ENCODE results near the gene EPB41L3.
"Not testable (repeated sequence)": the region's sequence is repeated elsewhere in the genome, so short reads cannot be mapped to it uniquely, and the experiment has no call there.

Gene EPB41L3

DNA sequence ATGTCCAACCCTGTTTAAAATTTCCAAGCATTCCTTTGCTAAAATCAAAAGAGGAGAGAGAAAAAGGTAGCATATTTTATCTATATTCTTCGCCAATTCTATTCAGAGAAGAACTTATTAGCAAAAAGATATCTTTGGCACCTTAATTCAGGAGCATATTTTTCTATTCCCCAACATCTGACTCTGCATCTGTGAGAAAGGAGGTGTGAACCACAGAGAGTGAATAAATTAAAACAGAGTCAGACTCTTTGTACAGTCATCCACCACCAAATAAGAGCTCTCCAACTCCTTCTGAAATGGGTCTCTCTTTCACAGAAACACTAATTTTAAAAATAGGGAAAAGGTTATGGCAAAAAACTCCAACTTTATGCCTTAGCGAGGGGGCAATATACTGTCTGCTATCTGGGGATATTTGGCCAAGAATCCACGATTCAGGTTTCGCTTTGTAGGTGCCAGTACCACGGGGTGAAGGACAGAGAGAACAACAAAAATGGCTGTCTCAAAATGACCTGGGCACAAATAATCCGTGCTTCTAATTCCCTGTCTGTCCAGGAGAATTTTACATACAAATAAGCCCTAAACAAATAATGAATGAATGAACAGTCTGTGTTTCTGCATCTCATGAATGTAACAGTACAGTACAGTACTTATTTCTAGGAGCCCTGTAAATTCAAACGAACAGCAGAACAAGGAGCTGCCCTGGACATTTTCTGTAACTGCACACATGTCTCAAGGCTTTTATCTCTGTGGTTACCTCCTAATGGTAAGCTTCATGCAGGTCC lies 43.4 kb downstream of the EPB41L3 start:
- no peak for DNase-seq (ENCODE audit: low read depth in 2 of 3, low spot score in 2 of 3)

DNA sequence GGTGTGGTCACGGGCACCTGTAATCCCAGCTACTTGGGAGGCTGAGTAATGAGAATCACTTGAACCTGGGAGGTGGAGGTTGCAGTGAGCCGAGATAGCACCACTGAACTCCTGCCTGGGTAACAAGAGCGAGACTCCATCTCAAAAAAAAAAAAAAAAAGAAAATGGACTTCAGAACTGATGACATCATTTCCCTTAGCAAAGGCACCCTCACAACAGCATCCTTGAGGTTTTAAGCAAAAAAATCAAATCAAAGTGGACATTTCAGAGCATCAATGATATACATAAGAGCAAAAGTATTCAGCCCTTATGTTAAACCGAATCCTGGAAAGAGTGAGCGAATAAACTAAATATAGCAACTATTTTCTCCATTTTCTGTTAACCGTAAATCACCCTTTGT lies 45.3 kb downstream of the EPB41L3 start:
- DNase-seq (ENCODE audit: low read depth in 2 of 3, low spot score in 2 of 3) = no peak

GRCh38 chr18:5496305-5496704 lies 47.5 kb downstream of the EPB41L3 start:
- no peak for DNase-seq (ENCODE audit: low read depth in 2 of 3, low spot score in 2 of 3)

DNA sequence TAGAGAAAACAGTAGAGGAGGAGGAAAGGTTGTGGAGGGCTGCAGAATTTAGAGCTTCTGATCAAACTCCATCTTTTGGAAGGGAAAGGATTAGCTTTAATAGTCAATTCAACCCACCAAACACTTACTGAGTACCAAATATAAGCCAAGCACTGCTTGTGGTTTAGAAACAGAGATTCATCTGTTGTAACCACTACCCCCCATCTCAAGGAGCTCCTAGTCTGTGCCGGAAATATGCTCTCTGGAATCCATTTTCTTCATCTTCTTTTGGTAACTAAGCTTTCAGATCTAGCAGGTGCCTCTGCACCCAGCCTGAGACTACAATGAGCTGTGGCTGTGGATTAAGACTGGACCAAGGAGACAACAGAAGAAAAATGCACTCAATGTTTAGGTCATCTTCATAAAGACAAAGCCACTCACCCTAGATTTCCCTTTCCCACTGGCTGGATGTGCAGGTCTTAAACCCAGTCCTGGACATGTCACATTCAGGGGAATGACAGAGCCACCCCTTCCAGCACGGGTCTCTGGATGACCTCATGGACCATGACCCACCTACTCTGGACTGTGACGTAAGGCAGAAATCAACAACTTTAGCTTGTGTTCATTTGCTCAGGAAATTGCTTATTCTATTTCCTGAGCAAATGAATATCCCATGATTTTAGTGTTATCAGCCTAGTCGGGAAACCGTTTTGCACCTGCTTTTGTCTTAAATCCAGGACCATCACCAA lies 52.9 kb downstream of the EPB41L3 start:
- DNase-seq (ENCODE audit: low read depth in 2 of 3, low spot score in 2 of 3) = no peak

DNA sequence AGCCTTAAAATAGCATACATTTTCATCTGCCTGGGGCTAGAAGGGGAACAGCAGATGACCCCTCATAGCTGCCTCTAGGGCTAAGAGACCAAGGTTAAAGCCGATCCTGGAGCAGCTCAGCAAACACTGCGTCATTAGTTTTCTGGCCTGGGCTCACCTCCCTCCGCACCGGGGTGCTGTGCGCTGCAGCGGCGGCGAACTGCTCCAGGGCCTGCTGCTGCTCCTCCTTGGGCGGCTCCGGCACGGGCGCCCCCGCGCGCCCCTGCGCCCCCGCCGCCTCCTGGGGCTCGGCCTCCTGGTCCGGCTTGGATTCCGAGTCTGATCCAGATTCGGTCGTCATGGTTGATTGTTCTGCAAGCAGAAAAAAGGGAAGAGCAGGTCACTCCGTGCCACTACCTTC lies 55.0 kb downstream of the EPB41L3 start:
- no peak for DNase-seq (ENCODE audit: low read depth in 2 of 3, low spot score in 2 of 3)

DNA sequence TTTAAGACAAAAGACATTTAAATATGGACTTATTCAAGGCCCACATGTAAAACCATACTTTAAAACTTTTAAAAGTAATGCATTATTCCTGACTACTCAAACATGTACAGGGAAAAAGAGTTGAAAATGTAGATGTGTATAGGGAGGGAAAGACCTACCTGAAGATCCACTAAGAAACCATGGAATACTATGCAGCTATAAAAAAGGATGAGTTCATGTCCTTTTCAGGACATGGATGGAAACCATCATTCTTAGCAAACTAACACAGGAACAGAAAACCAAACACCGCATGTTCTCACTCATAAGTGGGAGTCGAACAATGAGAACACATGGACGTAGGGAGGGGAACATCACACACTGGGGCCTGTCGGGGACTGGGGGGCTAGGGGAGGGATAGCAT lies 55.8 kb downstream of the EPB41L3 start:
- DNase-seq (ENCODE audit: low read depth in 2 of 3, low spot score in 2 of 3) = not testable (repeated sequence)

DNA sequence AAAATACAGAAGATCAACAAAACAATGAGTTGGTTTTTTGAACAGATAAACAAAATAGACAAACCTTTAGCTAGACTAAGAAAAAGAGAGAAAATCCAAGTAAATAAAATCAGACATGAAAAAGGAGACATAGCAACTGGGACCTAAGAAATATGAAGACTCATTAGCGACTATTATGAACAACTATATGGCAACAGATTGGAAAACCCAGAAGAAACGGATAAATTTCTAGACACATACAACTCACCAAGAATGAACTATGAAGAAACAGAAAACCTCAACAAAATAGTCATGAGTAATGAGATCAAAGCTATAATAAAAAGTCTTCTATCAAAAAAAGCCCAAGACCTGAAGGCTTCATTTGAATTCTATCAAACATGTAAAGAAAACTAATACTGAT lies 59.3 kb downstream of the EPB41L3 start:
- no peak for DNase-seq (ENCODE audit: low read depth in 2 of 3, low spot score in 2 of 3)

- no peak for DNase-seq (ENCODE audit: low read depth in 2 of 3, low spot score in 2 of 3)
Measured at GRCh38 chr18:5481621-5482020, 62.2 kb downstream of the EPB41L3 start.

DNA sequence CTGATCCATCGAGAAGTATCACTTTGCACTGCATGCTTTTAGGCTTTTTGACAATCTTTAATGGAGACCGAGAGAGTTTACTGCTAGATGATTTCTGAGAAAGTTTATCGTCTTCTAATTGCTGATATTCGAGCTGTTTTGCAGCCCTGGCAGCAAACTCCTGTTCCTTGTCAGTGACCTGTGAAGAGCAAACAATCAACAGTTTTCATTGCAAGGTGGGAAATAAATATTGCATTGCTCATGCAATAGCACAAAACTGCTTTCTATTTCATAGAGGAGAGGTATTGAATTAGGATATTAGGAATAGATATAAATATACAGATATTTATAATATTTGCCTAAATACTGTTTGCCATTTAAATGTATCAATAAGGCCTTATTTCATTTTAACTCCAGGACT lies 65.5 kb downstream of the EPB41L3 start:
- no peak for DNase-seq (ENCODE audit: low read depth in 2 of 3, low spot score in 2 of 3)

DNA sequence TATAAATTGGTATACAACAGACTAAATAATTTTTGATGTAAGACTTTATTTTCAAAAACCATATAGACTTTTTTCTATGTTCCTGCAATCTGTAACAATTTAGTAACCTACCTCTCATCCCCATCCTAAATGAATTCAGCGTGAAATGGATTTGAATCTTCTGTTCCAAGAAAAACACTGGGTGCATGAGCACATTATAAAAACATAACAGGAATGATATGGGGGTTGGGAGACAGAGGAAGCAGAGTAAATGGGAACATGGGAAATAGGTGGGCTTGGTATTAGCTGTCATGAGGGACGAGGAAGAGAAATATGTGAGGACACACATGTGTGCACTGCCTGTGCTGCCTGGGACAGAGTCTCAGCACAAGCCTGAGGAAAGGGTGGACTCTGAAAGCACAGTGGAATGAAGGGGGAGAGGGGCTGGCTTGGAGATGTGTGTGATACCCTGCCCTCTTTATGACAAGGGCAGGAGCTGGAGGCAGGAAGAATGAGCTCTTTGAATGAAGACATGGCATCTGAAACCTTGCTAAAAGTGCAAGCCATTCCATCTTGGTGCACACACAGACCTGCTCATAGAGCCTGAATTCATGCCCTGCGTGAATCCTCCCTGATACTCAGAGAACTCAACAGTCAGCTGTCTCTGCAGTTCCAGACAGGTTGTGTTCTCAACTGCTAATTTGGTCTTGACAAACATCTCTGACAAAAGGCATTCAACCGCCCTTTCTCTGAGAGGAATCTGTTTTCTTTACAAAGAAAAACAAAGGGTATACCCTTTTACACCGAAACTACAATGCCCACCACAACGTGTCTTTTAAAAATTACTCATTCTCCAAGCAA lies 66.6 kb downstream of the EPB41L3 start:
- DNase-seq (ENCODE audit: low read depth in 2 of 3, low spot score in 2 of 3) = no peak

GRCh38 chr18:5475267-5475666 lies 68.5 kb downstream of the EPB41L3 start:
- no peak for DNase-seq (ENCODE audit: low read depth in 2 of 3, low spot score in 2 of 3)

- DNase-seq (ENCODE audit: low read depth in 2 of 3, low spot score in 2 of 3) = no peak
Measured at GRCh38 chr18:5469340-5469739, 74.5 kb downstream of the EPB41L3 start.

- DNase-seq (ENCODE audit: low read depth in 2 of 3, low spot score in 2 of 3) = no peak
Measured at GRCh38 chr18:5468394-5468793, 75.4 kb downstream of the EPB41L3 start.

- no peak for DNase-seq (ENCODE audit: low read depth in 2 of 3, low spot score in 2 of 3)
Measured at GRCh38 chr18:5467671-5468070, 76.1 kb downstream of the EPB41L3 start.

- DNase-seq (ENCODE audit: low read depth in 2 of 3, low spot score in 2 of 3) = no peak
Measured at GRCh38 chr18:5466256-5466655, 77.5 kb downstream of the EPB41L3 start.

GRCh38 chr18:5464251-5464650 lies 79.5 kb downstream of the EPB41L3 start:
- no peak for DNase-seq (ENCODE audit: low read depth in 2 of 3, low spot score in 2 of 3)

- no peak for DNase-seq (ENCODE audit: low read depth in 2 of 3, low spot score in 2 of 3)
Measured at GRCh38 chr18:5463831-5464230, 80.0 kb downstream of the EPB41L3 start.

DNA sequence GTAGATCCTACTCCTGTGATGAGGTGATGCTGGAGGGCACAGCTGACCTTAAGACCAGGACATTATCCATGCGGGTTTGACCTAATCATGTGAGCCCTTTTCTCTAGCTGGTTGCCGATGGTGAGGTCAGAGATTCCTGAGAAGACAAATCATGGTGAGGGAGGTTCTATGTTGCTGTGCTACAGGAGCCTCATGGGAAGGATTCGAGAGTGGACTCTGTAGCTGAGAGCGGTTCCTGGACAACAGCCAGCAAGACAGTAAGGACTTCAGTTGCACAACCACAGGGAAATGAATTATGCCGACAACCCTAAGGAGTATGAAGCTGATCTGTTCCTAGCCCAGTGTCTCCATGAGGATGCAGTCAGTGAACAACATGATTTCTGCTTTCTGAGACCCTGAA lies 80.4 kb downstream of the EPB41L3 start:
- DNase-seq (ENCODE audit: low read depth in 2 of 3, low spot score in 2 of 3) = no peak

GRCh38 chr18:5462227-5462626 lies 81.6 kb downstream of the EPB41L3 start:
- DNase-seq (ENCODE audit: low read depth in 2 of 3, low spot score in 2 of 3) = no peak

GRCh38 chr18:5461041-5461440 lies 82.8 kb downstream of the EPB41L3 start:
- DNase-seq (ENCODE audit: low read depth in 2 of 3, low spot score in 2 of 3) = no peak

DNA sequence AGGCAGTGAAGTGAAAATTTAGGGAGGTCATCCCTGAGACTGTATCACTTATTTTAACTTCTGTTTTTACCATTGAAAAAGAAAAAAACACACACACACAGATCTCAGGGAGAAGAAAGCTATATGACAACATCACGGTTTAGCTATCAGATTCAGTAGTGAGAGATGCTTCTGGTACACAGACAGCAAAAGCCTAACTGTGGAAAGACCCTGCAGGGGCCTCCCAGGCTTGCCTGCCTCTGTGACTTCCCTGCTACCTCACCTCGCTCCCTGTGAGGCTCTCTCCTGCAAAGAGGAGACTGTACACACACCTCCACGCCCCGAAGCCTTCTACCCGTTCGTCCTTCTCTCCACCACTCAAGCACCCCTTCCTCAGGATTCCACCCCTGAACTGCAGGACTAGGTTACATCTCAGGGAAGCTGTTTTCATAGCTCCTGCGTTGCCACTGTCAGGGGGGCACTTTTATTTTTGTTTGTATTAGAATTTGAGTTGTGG lies 86.3 kb downstream of the EPB41L3 start:
- no peak for DNase-seq (ENCODE audit: low read depth in 2 of 3, low spot score in 2 of 3)

Data from activated CD8-positive, alpha-beta memory T cell treated with anti-CD3 and anti-CD28 coated beads for 48 hours (primary cell).